KG1 (cell line): ENCODE results near the gene TMEM106C.

ENCODE experiments used
- DNase-seq: peaks from one replicate; lab custom pipeline; 2025; lab: John Stamatoyannopoulos, UW

Gene TMEM106C

GRCh38 chr12:48016373-48017020 lies 53.1 kb downstream of the TMEM106C start:
- DNase-seq = no peak

GRCh38 chr12:48017496-48017895 lies 54.1 kb downstream of the TMEM106C start:
- DNase-seq = no peak

GRCh38 chr12:48017921-48018617 lies 54.7 kb downstream of the TMEM106C start:
- no peak for DNase-seq
